Neuronal stem cell (in vitro differentiated cells): Measurements from ENCODE around the gene PCMTD2.

Experiments used
- DNase-seq: peaks from one replicate; pipeline ENCODE4 v3.0.0-alpha.2; 2013; ENCODE audit warnings: low spot score
- H2AFZ ChIP-seq: one replicate; pipeline ENCODE4 v1.6.1; 2013; ENCODE audit warnings: mild to moderate bottlenecking, low read length, inconsistent platforms
- H2AK5ac ChIP-seq: 2 replicates; pipeline ENCODE4 v1.6.1; 2013; ENCODE audit warnings: low read depth, mild to moderate bottlenecking, inconsistent platforms, low read length, moderate library complexity, mixed read lengths
- H2BK120ac ChIP-seq: 2 replicates; pipeline ENCODE4 v1.6.1; 2013; ENCODE audit warnings: low read depth, mild to moderate bottlenecking, inconsistent platforms, low read length, moderate library complexity, mixed read lengths
- H2BK12ac ChIP-seq: one replicate; pipeline ENCODE4 v1.6.1; 2013; ENCODE audit warnings: low read length, inconsistent platforms
- H2BK15ac ChIP-seq: 2 replicates; pipeline ENCODE4 v1.6.1; 2013; ENCODE audit warnings: mild to moderate bottlenecking, low read length, inconsistent platforms, mixed read lengths
- H2BK5ac ChIP-seq: one replicate; pipeline ENCODE4 v1.6.1; 2013; ENCODE audit warnings: inconsistent platforms, mild to moderate bottlenecking, low read length, moderate library complexity
- H3K14ac ChIP-seq: one replicate; pipeline ENCODE4 v1.6.1; 2013; ENCODE audit warnings: low read length, inconsistent platforms
- H3K18ac ChIP-seq: 2 replicates; pipeline ENCODE4 v1.6.1; 2013; ENCODE audit warnings: low read length, inconsistent platforms
- H3K23ac ChIP-seq: 2 replicates; pipeline ENCODE4 v1.6.1; 2013; ENCODE audit warnings: low read depth, mild to moderate bottlenecking, mixed read lengths, low read length, inconsistent platforms; ENCODE audit not compliant: poor library complexity
- H3K27ac ChIP-seq: replicated peaks from 3 replicates; pipeline ENCODE4 v1.5.1; 2013; ENCODE audit warnings: low read length, inconsistent platforms
- H3K27me3 ChIP-seq, 3 experiments: 2 replicates each; pipeline ENCODE4 v1.6.1; 2013; ENCODE audit warnings: low read length in 3 of 3, mild to moderate bottlenecking in 2 of 3, inconsistent platforms in 1 of 3, low read depth in 1 of 3, mixed read lengths in 1 of 3, moderate library complexity in 1 of 3; ENCODE audit not compliant: control insufficient read depth in 3 of 3, insufficient read depth in 3 of 3
- H3K36me3 ChIP-seq, 2 donors: replicated peaks in 1 of 2; 2 replicates each; pipeline ENCODE4 v1.6.1; 2013; ENCODE audit warnings: low read length in 2 of 2; ENCODE audit not compliant: control insufficient read depth in 2 of 2, insufficient read depth in 2 of 2
- H3K4ac ChIP-seq: 2 replicates; pipeline ENCODE4 v1.6.1; 2013; ENCODE audit warnings: inconsistent platforms, mild to moderate bottlenecking, low read length, moderate library complexity
- H3K4me1 ChIP-seq, 2 donors: 1 replicate in 1 of 2; 2 replicates in 1 of 2; pipeline ENCODE4 v1.6.1; 2013; ENCODE audit warnings: low read length in 2 of 2, low read depth in 1 of 2; ENCODE audit not compliant: control insufficient read depth in 2 of 2, insufficient read depth in 1 of 2
- H3K4me2 ChIP-seq: one replicate; pipeline ENCODE4 v1.6.1; 2013; ENCODE audit warnings: mild to moderate bottlenecking, low read length, inconsistent platforms; ENCODE audit not compliant: insufficient read depth, poor library complexity, severe bottlenecking
- H3K4me3 ChIP-seq, 2 donors: 2 replicates each; pipeline ENCODE4 v1.5.1; 2013; ENCODE audit warnings: low read length in 2 of 2, mild to moderate bottlenecking in 2 of 2, inconsistent platforms in 1 of 2, moderate library complexity in 1 of 2
- H3K79me1 ChIP-seq: one replicate; pipeline ENCODE4 v1.6.1; 2013; ENCODE audit warnings: low read depth, mild to moderate bottlenecking, inconsistent platforms, low read length, moderate library complexity
- H3K9ac ChIP-seq: one replicate; pipeline ENCODE4 v1.6.1; 2013; ENCODE audit warnings: mild to moderate bottlenecking, low read depth, low read length, inconsistent platforms; ENCODE audit not compliant: poor library complexity
- H3K9me3 ChIP-seq, 2 donors: replicated peaks in 1 of 2; 2 replicates each; pipeline versions ENCODE3 to v1.6.1; 2013; ENCODE audit warnings: low read length in 2 of 2, mild to moderate bottlenecking in 2 of 2, inconsistent platforms in 1 of 2, low read depth in 1 of 2, mixed read lengths in 1 of 2, moderate library complexity in 1 of 2; ENCODE audit not compliant: control insufficient read depth in 2 of 2, insufficient read depth in 1 of 2
- H4K8ac ChIP-seq: one replicate; pipeline ENCODE4 v1.6.1; 2013; ENCODE audit warnings: low read depth, mild to moderate bottlenecking, inconsistent platforms, low read length, moderate library complexity
- H4K91ac ChIP-seq: one replicate; pipeline ENCODE4 v1.6.1; 2013; ENCODE audit warnings: low read length, low read depth, mild to moderate bottlenecking, inconsistent platforms; ENCODE audit not compliant: poor library complexity
- WGBS, 2 donors: extraction: QIAGEN DNeasy Blood & Tissue Kit; methylation state at CpG; one replicate each; pipeline ENCODE4 v1.1.7; 2013; ENCODE audit warnings: missing lambda C conversion rate in 2 of 2, mixed read lengths in 1 of 2; ENCODE audit not compliant: insufficient read length in 2 of 2, insufficient replicate concordance in 1 of 2; ENCODE audit errors: extremely low coverage in 2 of 2; 5-methylcytosine and 5-hydroxymethylcytosine counted together

The PCMTD2 gene

GRCh38 chr20:64240243-64241015 is 15.1 kb upstream of the PCMTD2 start:
- H2AFZ ChIP-seq = no peak overlapping the region
- H3K23ac ChIP-seq = no peak overlapping the region
- peaks cover 0 to 11% (median 0%) of the 10 kb centered on the region in 3 experiments for H3K27me3 ChIP-seq
- H3K9me3 ChIP-seq = peaks cover 6 to 12% of the 10 kb centered on the region in 2 donors
- no peak overlapping the region for H4K91ac ChIP-seq
- no peak overlapping the region for H2BK120ac ChIP-seq
- H3K14ac ChIP-seq = no peak overlapping the region
- H2BK5ac ChIP-seq = no peak overlapping the region
- no peak for DNase-seq
- peaks cover 0 to 2% of the 10 kb centered on the region in 2 donors for H3K36me3 ChIP-seq
- H3K4ac ChIP-seq = no peak overlapping the region
- H3K18ac ChIP-seq = peak overlapping the region; percentile 23
- no peak overlapping the region for H3K4me2 ChIP-seq
- H4K8ac ChIP-seq = no peak overlapping the region
- H3K4me3 ChIP-seq = no peak overlapping the region
- H3K4me1 ChIP-seq = peaks cover 3 to 10% of the 10 kb centered on the region in 2 donors
- H2AK5ac ChIP-seq = no peak overlapping the region
- H2BK12ac ChIP-seq = no peak overlapping the region
- no peak overlapping the region for H3K27ac ChIP-seq
- no CpG with 5 or more reads among the region's 26 CpGs for WGBS, 2 donors
- no peak overlapping the region for H3K9ac ChIP-seq
- no peaks in the 10 kb centered on the region for H3K79me1 ChIP-seq
- H2BK15ac ChIP-seq = no peak overlapping the region

- no peak overlapping the region for H4K8ac ChIP-seq
- H2BK15ac ChIP-seq = no peak overlapping the region
- no peaks in the 10 kb centered on the region for H3K79me1 ChIP-seq
- H2BK120ac ChIP-seq = no peak overlapping the region
- H4K91ac ChIP-seq = no peak overlapping the region
- no peak overlapping the region for H3K27ac ChIP-seq
- no peak overlapping the region for H3K9ac ChIP-seq
- DNase-seq = no peak
- no peak overlapping the region for H3K4ac ChIP-seq
- H3K4me1 ChIP-seq = peaks cover 3 to 10% of the 10 kb centered on the region in 2 donors
- H3K9me3 ChIP-seq = peaks cover 6 to 12% of the 10 kb centered on the region in 2 donors
- no peak overlapping the region for H3K4me3 ChIP-seq
- H2BK12ac ChIP-seq = no peak overlapping the region
- H3K18ac ChIP-seq = no peak overlapping the region
- H2AK5ac ChIP-seq = no peak overlapping the region
- H2BK5ac ChIP-seq = no peak overlapping the region
- no peak overlapping the region for H3K4me2 ChIP-seq
- no peak overlapping the region for H3K23ac ChIP-seq
- peaks cover 0 to 2% of the 10 kb centered on the region in 2 donors for H3K36me3 ChIP-seq
- H3K14ac ChIP-seq = peak overlapping the region; percentile 31
- no peak overlapping the region for H2AFZ ChIP-seq
- no CpG with 5 or more reads among the region's 8 CpGs for WGBS, 2 donors
- H3K27me3 ChIP-seq = peaks cover 0 to 14% (median 0%) of the 10 kb centered on the region in 3 experiments
Observed at GRCh38 chr20:64241061-64241460, 14.5 kb upstream of the PCMTD2 start.

GRCh38 chr20:64242003-64242796 is 13.3 kb upstream of the PCMTD2 start:
- no peak overlapping the region for H3K14ac ChIP-seq
- peaks cover 0 to 20% (median 2%) of the 10 kb centered on the region in 3 experiments for H3K27me3 ChIP-seq
- no peak overlapping the region for H3K18ac ChIP-seq
- H2BK12ac ChIP-seq = no peak overlapping the region
- no peak overlapping the region for H4K91ac ChIP-seq
- H3K36me3 ChIP-seq = peaks cover 0 to 2% of the 10 kb centered on the region in 2 donors
- no peak overlapping the region for H3K23ac ChIP-seq
- no peak overlapping the region for H3K27ac ChIP-seq
- H2BK15ac ChIP-seq = no peak overlapping the region
- H3K9ac ChIP-seq = no peak overlapping the region
- H2AFZ ChIP-seq = no peak overlapping the region
- no peak overlapping the region for H2BK120ac ChIP-seq
- peaks cover 3 to 10% of the 10 kb centered on the region in 2 donors for H3K4me1 ChIP-seq
- no peak overlapping the region for H3K4me2 ChIP-seq
- DNase-seq = no peak
- no CpG with 5 or more reads among the region's 19 CpGs for WGBS, 2 donors
- H3K79me1 ChIP-seq = no peaks in the 10 kb centered on the region
- no peak overlapping the region for H3K4me3 ChIP-seq
- H3K4ac ChIP-seq = no peak overlapping the region
- no peak overlapping the region for H4K8ac ChIP-seq
- no peak overlapping the region for H2AK5ac ChIP-seq
- peaks cover 6 to 10% of the 10 kb centered on the region in 2 donors for H3K9me3 ChIP-seq
- no peak overlapping the region for H2BK5ac ChIP-seq
